NCI-H2029 treated with DMSO at 0.1 percent for 48 hours (cell line): ENCODE data around the gene NKD1.

Experiments
- DNase-seq: peaks from one replicate; lab custom pipeline; 2025; lab: John Stamatoyannopoulos, UW

Gene NKD1, protein sequence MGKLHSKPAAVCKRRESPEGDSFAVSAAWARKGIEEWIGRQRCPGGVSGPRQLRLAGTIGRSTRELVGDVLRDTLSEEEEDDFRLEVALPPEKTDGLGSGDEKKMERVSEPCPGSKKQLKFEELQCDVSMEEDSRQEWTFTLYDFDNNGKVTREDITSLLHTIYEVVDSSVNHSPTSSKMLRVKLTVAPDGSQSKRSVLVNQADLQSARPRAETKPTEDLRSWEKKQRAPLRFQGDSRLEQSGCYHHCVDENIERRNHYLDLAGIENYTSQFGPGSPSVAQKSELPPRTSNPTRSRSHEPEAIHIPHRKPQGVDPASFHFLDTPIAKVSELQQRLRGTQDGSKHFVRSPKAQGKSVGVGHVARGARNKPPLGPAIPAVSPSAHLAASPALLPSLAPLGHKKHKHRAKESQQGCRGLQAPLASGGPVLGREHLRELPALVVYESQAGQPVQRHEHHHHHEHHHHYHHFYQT

DNA sequence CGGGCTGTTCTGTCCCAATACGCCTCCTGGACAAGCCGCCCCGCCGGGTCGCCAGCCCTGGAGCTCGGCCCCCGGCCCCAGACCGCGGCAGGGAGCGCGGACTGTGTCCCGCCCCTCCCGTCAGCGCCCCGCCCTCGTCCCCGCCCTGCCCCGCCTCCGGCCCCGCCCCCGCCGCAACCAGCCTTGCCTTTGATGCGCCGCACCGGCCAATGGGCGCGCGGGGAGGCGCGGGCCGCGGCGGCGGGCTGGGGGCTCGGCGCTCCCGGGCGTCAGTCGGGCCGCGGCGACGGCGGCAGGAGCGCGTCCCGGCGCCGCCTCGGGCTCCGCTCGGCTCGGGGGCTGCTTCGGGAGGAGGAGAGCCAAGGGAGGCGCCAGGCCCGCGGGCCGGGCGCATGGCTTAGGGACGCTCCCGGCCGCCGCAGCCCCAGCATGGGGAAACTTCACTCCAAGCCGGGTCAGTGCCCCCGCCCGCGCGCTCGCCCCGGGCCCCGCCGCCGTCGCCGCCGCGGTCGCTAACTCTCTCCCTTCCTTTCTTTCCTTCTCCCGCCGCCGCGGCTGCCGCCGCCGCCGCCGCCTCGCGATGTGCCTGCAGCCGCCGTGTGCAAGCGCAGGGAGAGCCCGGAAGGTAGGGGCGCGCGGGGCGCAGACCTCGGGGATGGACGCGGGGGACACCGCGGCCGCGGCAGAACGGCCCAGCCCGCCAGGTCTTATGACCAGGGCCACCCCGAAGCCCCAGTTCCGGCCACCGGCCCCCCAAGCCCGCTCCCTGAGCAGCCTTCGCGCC is at the start of gene NKD1:
Gene NKD1 (plus strand): TSS at position 272 of the 784 bp plus-strand sequence. CDS start 158 bp downstream, at position 430.
- DNase-seq = no peak

DNA sequence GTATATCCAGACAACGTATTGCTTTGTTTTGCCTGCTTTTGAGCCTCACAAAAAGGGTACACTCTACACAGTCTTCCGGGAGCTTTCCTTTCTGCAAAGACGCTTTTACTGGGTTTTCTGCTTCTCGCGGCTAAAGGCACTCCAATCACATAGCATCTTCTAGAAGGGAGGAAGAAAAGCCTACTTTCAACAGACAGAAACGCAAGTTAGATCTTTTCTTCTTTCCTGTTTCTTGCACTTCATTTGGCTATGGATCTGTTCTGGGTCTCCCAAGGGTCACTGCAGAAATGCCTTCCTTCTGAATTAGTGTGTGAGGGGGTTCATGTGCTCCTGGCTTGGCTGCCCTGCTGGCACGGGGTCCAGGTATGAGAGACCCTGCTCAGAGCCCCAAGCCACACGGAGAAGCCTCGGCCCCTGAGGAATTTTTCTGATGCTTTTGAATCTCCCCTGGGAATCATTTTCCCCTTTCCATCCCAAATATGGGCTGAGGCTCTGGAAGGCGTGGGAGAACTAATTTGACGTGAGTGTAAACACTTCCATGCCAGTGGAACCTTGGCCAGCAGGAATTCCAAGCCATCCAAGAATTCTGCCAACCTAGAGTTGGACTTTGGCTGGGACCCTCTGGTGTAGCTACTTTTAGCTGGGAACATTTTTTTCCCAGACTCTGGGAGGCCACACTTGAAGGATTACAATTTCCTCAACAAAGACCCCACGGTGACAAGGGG is 49.6 kb upstream of the NKD1 start:
- DNase-seq = no peak

DNA sequence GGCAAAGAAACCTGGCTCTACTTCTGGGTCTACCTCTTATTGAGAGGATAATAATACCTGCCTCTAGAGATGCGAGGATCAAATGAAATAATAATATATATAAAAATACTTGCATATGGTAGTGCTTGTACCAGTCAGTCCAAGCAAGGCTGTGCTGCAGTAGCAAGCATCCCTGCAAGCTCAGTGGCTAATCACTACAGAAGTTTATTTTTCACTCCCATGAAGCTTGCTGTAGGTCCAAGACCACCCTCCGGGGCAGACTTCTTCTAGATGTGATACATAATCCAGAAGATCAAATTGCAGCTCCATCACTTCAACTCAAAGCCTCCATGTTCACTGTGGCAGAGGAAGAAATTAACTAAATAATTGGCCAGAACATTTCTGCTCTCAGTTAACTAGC is 48.9 kb upstream of the NKD1 start:
- DNase-seq = no peak

DNA sequence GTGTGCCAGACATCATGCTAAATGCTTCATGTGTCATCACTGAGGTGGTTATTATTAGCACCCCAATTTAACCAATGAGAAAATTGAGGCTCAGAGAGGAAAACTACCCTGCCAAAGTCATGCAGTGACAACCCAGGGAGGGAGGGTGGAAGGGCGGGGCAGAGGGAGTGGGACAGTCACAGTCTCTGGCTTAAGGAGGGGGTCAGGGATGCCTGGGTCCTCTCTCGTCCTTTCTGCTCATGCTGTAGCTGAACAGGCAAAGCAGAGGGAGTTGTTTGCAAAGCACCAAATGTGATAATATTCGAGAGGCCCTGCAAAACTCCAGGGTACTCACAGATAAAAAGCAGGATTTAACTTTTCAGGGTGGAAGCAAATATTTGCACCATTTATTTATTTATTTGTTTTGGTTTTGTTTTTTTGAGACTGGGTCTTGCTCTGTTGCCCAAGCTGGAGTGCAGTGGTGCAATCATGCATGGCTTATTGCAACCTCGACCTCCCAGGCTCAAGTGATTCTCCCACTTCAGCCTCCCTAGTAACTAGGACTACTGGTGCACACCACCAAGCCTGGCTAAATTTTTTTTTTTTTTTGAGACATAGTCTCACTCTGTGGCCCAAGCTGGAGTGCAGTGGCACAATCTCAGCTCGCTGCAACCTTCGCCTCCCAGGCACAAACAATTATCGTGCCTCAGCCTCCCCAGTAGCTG is 47.9 kb upstream of the NKD1 start:
- DNase-seq = no peak

DNA sequence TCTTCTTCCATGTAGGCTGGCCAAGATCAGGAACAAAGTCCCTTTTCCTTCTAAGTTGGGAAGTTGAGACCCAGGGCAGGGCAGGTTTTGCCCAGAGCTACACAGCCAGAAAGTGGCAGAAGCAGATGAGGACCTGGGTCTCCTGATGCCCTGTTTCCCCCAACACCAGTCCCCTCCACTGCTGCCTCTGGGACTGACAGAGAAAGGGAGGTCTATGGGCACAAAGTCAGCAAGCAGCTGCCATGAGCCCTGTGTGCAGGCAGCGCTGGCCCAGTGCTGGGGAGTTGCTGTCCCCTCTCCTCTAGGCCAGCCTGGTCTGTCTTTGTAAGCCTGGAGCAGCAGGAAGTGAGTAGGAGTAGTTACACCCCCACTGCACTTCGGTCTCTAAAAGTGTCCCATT is 46.9 kb upstream of the NKD1 start:
- DNase-seq = no peak

DNA sequence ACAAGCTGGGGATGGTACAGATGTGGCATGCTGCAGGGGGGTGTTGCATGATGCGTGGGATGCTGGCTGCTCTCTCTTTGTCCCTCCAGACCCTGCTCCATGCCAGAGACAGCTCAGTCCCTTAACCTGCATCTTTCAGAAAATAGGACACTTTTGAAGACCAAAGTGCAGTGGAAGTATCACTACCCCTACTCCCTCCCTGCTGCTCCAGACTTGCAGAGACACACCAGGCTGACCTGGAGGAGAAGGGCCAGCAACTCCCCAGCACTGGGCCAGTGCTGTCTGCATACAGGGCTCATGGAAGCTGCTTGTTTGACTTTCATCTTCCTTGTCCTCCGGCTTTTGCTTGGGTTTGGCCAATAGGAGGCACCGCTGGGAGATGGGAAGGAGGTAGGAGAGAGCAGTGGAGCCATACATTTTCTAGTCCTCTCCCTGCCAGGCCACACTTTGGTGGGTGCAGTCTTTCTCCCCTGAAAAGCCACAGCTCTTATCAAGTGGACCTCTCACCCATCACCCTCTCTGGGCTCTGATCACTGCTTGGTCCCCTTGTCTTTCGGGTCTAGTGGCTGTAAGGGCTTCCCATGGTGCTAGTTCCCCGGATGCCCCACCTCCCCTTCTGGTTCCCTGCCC is 46.1 kb upstream of the NKD1 start:
- no peak for DNase-seq

DNA sequence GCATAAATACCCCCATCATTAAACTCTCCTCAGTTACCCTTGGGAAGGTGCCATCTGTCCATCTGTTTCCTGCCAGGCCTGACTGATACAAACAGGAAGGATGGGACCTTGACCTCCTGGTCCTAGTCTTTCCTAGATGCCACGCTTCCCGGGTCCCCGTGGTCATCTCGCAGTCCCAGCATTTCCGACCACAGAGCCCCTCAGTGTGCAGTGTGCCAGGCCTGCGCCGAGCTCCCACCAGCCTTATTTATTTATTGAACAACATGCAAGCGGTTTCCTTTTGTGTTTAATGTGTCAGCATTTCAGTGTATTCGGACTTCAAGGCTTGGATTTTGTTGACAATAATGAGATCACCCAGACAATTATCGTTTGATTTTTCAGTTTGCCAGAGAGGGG is 45.6 kb upstream of the NKD1 start:
- no peak for DNase-seq

DNA sequence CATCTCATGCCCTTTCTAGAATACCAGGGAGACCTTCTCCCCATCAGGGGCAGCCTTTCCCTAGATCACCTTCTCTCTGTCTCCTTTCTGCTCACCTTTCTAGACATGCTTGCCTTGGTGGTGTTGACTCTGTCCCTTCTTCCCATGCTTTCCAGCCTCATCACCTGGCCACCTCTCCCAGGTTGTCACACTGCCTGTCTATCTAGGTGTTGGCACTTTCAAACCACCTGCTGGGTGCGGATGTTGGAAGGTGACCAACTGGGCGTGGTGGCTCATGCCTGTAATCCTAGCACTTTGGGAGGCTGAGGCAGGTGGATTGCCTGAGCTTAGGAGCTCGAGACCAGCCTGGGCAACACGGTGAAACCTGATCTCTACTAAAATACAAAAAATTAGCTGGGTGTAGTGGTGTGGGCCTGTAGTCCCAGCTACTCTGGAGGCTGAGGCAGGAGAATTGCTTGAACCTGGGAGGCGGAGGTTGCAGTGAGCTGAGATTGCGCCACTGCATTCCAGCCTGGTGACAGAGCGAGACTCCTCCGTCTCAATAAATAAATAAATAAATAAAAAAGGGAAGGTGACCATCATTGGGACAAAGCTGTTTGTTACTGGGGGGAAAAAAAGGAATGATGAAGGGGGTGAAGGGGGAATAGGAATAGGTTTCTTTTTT is 44.2 kb upstream of the NKD1 start:
- peak; percentile 11 for DNase-seq

DNA sequence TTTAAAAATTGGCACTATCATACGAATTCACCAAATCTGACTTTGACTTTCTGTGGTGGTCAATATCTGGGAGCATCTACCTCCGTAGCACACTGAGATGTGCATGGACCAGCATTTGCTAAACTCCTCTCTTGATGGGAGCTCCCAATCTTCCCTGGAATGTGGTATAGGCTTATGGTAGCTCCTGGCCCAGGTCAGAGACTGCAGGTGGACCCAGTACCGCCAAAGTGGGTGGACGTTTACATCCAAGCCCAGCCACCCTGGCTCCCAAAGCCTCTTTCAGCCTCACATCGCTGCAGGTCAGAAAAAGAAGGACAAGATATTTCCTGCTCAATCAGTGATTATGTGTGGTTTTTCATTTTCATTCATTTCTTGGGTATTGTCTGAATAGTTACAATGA is 43.1 kb upstream of the NKD1 start:
- DNase-seq = no peak

DNA sequence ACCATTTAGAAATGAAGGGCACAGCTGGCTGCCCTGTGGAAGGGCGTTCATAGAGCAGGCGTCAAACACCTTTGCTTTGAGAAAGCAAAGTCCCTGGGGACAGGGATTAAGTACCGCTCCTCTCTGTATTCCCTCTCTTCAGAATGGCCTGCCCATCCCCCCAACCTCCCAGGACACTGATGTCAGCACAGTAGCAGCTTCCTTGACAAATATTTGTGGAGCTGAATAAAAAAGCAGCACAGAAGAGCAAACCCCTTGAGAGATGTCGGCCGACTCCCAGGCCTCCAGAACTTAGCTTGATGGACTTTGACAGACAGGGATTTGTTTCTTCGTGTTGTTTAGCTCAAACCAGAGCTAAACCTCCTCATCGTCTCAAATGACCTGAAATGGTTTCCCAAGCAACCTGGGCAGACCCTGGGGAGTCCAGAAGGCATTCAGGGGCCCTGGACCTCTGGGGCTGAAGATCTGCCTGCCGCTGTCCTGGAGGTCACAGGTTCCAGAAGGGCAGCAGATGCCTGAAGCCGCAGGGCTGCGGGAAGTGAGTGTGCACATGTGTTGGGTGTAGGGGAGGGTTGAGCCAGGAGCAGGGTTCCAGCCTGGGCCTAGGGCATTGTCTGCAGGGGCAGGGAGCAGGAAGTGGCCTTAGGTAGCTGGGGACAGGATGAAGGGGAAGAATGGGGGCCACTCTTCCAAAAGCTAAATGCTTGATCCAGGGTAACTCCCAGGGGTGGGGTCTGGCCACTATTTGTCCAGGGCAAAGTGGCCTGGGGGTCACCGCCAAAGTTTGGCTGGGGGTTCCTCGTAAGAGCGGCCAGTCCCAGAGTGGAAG is 42.3 kb upstream of the NKD1 start:
- DNase-seq = no peak

DNA sequence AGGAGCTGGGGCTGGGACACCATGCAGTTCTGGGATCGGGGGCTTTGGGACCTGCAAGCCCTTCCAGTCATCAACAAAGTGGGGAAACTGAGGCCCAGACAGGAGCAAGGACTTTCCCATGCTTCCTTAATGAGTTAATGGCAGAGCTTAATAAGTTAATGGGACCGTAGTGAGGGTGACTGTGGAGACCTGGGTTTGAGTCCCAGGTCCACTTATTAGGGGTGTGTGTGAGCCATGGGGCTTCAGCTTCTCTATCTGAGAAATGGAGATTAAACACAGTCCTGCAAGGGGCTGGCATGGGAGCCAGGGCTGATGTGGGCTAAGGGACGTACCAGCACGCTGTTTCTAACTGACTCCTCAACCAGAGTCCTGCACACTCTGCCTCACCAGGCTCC is 41.7 kb upstream of the NKD1 start:
- no peak for DNase-seq

DNA sequence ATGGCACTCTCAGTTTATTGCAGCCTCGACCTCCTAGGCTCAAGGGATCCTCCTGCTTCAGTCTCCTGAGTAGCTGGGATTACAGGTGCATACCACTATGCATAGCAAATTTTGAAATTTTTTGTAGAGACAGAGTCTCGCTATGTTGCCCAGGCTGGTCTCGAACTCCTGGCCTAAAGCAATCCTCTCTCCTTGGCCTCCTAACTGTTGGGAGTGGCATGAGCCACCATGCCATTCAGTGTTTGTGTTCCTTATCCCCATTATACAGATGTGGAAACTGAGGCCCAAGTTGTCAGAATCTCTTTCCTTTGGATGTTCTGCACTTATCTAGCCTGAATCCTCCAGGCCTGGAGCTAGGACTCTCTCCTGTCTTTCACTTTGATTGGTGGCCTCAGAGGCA is 40.8 kb upstream of the NKD1 start:
- no peak for DNase-seq

DNA sequence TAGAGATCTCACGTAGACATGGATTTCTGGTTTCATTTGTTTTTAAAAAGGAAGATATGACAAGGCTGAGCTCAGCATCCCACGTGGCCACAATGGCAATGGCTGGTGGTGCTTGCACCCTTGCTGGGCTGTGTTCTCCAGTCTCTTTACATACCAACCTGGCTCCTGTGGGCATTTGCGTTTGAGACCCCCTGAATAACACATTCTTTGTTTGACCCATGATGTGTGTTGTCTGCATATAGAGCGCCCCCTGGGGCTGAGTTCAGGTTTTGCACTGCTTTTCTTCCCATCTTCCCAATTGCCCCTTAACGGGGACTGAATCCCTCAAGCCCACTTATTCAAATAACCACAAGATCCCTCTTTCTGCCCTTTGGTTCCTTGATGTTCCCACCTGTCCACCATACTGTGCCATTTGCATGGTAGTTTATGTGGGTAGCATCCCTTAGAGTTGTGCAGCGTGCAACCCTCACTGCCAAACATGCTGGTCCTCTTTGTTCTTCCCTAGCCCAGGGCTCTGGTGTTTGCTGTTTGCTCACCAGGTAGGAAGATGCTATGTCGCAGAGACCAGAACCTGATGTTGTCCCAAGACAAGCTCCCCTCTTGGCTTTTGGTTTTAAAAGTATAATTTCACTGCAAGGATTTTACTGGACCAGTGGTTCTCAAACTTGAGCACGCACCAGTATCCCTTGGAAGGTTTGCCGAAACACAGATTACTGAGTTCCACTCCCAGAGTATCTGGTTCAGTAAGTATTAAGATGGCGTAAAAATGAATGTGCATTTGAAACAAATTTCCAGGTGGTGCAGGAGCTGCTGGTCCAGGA is 38.5 kb upstream of the NKD1 start:
- DNase-seq = no peak

DNA sequence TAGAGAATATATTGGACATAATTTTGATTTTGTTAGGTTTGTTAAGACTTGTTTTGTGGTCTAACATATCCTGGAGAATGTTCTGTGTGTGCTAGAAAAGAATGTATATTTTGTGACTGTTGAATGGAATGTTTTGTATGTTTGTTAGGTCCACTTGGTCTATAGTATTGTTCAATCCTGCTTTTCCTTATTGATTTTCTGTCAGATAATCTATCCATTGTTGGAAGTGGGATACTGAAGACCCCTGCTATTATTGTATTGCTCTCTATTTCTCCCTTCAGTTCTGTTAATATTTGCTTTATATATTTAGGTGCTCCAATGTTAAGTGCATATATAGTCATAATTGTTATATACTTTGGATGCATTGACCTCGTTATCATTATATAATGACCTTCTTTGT is 33.0 kb upstream of the NKD1 start:
- DNase-seq = no peak

DNA sequence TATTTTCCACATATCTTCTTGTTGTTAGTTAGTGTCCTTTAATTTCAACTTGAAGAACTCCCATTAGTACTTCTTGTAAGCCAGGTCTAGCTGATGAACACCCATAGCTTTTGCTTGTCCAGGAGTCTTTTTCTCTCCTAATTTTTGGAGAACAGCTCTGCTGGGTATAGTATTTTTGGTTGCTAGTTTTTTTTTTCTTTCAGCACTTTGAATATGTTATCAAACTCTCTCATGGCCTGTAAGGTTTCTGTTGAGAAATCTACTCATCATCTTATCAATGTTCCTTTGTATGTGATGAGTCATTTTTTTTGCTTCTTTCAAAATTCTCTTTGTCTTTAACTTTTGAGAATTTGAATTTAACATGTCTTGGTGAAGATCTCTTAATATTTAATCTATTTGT is 31.8 kb upstream of the NKD1 start:
- no peak for DNase-seq

DNA sequence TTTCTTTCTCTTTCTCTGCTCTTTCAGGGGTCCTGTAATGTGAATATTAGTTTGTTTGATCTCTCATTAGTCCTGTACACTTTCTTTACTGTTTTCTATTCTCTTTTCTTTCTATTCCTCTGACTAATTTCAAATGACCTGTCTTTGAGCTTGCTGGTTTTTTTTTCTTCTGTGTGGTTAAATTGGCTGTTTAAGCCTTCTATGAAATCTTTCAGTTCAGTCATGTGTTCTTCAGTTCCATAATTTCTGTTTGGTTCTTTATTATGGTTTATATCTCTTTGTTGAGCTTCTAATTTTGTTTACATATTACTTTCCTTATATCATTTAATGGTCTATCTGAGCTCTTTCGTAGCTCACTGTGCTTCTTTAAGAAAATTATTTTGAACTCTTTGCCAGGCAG is 31.3 kb upstream of the NKD1 start:
- DNase-seq = no peak

DNA sequence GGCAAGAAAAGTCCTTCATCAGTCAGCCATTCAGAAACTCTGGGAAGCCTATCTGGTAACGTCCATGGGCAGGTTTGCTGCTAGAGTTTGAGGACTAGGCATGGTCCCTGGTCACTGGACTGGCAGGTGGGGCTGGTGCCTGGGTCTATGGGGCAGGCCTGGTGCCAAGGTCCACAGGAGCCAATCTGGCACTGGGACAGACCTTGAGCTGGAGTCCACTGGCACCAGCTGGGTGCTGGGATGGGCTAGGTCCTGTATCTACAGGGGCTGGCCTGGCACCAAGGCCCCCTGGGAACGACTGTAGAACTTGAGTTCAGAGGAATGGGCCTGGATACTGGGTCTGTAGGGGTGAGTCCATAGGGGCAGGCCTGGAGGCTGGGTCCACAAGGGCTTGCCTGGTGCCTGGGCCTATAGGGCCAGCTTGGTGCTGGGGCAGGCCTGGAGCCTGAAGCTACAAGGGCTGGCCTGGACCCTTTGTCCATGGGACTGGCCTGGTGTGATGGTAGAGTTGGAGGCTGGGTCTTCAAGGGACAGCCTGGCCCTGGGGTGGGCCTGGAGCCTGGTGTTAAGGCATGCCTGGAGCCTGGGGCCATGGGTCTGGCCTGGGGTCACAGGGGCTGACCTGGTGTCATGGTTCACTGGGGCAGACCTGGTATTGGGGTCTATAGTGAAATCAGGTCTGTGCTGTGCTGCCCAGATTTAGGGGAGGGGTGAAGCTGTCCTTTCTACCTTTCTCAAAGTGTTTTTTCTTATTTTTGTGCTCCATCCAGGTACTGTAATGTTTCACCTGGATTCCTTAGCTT is 30.5 kb upstream of the NKD1 start:
- DNase-seq = no peak

DNA sequence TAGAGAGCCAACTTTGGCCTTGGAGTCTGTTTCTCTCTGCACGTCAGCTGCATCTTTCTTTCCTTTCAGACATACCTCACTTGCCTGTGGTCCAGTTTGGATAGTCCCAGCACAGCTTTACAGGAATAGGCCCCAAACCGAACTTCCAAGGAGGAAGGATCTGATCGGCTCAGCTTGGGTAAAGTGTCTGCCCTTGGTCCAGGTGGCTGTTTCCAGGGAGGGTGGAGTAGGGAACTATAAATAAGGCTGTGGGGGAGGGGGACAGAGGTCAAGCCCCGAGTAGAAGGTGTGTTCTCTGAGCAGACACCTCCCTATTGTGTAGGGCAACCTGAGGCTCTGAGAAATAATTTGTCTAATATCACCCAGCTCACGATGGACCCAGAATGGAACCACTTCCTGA is 29.2 kb upstream of the NKD1 start:
- no peak for DNase-seq
